Bronchial epithelial cell (primary cell): ENCODE results near the gene SLC37A1. TPM values are rescaled to one million over a fixed set of nuclear protein-coding genes. Genes with fewer than 3 reads are reported as not detected.

Experiments
- DNase-seq: peaks from one replicate; pipeline ENCODE4 v3.0.0-alpha.2; 2010; ENCODE audit warnings: low read depth
- FAIRE-seq: peaks from 2 replicates; lab custom pipeline; 2011; peaks lifted over from hg19 to GRCh38; lab: Jason Lieb, UNC
- H3K27me3 ChIP-seq: 2 replicates; pipeline ENCODE4 v1.5.1; 2011; ENCODE audit warnings: low read length; ENCODE audit not compliant: control insufficient read depth, insufficient read depth
- H3K36me3 ChIP-seq: 2 replicates; pipeline ENCODE4 v1.5.1; 2011; ENCODE audit warnings: low read length; ENCODE audit not compliant: control insufficient read depth, insufficient read depth
- H3K4me3 ChIP-seq: 2 replicates; pipeline ENCODE4 v1.5.1; 2011; ENCODE audit warnings: mild to moderate bottlenecking, low read depth, low read length, control low read depth
- total RNA-seq: library from RNA; depleted of rRNA; stranded (reverse); fragments of >200 nt; gene quantifications from 2 replicates; pipeline ENCODE4 v1.2.1, GENCODE V29; 2014
- TF ChIP-seq, protein P1 (sequence below): IDR thresholded peaks from 2 replicates; pipeline ENCODE4 v1.5.1; 2011; ENCODE audit warnings: mild to moderate bottlenecking, moderate library complexity, low read length, control low read depth, inconsistent platforms; ENCODE audit not compliant: insufficient read depth, severe bottlenecking

The SLC37A1 gene
- total RNA-seq, 1 donor from 2014 or later = 7.1 TPM

DNA sequence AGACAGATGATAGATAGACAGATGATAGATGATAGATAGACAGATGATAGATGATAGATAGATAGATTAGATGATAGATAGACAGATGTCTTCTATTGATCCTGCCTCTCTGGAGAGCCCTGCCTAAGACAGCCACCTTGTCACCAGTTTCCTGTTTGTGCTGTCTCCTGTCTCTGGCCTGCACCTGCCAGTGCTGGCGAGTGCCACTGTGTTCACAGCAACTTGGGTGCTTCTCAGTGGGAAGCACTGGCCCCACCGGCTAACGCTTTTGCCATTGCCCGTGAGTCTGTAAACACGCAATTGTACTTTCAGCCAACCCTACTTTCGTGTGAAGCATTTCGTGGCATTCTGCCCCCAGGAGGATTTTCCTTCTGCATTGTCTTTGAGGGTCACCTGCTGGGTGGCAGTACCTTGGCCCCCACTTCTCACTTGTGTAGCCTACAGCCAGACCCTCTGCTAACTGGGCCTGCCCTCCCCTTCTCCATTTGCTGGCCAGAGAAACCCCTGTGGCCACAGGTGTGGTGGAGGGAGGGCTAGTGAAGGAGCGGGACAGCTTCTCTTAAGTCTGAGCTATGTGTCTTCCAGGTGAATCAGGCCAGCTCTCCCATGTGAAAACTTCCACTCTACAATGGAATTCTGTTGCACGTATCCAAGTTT lies 116.4 kb downstream of the SLC37A1 start:
- FAIRE-seq = no peak
- no peak overlapping the region for H3K4me3 ChIP-seq
- H3K36me3 ChIP-seq = no peaks in the 10 kb centered on the region
- H3K27me3 ChIP-seq = peaks cover 6% of the 10 kb centered on the region
- no peak for DNase-seq
- TF ChIP-seq, protein P1, sequence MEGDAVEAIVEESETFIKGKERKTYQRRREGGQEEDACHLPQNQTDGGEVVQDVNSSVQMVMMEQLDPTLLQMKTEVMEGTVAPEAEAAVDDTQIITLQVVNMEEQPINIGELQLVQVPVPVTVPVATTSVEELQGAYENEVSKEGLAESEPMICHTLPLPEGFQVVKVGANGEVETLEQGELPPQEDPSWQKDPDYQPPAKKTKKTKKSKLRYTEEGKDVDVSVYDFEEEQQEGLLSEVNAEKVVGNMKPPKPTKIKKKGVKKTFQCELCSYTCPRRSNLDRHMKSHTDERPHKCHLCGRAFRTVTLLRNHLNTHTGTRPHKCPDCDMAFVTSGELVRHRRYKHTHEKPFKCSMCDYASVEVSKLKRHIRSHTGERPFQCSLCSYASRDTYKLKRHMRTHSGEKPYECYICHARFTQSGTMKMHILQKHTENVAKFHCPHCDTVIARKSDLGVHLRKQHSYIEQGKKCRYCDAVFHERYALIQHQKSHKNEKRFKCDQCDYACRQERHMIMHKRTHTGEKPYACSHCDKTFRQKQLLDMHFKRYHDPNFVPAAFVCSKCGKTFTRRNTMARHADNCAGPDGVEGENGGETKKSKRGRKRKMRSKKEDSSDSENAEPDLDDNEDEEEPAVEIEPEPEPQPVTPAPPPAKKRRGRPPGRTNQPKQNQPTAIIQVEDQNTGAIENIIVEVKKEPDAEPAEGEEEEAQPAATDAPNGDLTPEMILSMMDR = no peak

GRCh38 chr21:42630626-42631025 lies 117.0 kb downstream of the SLC37A1 start:
- Histone ChIP-seq H3K27me3 (peaks cover 6% of the 10 kb centered on the region), H3K36me3 (no peaks in the 10 kb centered on the region), H3K4me3 (no peak overlapping the region)
- TF ChIP-seq, protein P1 = no peak
- DNase-seq = no peak
- no peak for FAIRE-seq

Other genes with a start within 250 kb of the SLC37A1 start
- gene TFF3, start 198.4 kb upstream of the SLC37A1 start, total RNA-seq = 0.26 and 0.64 TPM in 2 replicates
- not detected in 2 replicates for gene TFF2, start 162.9 kb upstream of the SLC37A1 start, total RNA-seq
- not detected in 2 replicates for gene TFF1, start 147.3 kb upstream of the SLC37A1 start, total RNA-seq
- under 0.01 TPM in 1 of 2 replicates, not detected in the other for gene TMPRSS3, start 117.8 kb upstream of the SLC37A1 start, total RNA-seq
- not detected in 2 replicates for gene UBASH3A, start 110.0 kb upstream of the SLC37A1 start, total RNA-seq
- gene RSPH1, start 17.6 kb upstream of the SLC37A1 start, total RNA-seq = under 0.01 and 0.38 TPM in 2 replicates
- 1.6 and 1.9 TPM in 2 replicates for gene PDE9A, start 139.8 kb downstream of the SLC37A1 start, total RNA-seq